Activated CD4-positive, alpha-beta memory T cell treated with anti-CD3 and anti-CD28 coated beads for 36 hours (primary cell): ENCODE results near the gene IMMP2L. TPM values are rescaled to one million over a fixed set of nuclear protein-coding genes. Genes with fewer than 3 reads are reported as not detected.

Experiments used
- CTCF ChIA-PET: fragments of 350-600 bp; sonication (Branson Sonifier 250); formaldehyde crosslinking; loops from one replicate; lab custom pipeline; 2021; ENCODE audit warnings: antibody characterized with exemption, inconsistent platforms; lab: Charles Lee
- POLR2A ChIA-PET: fragments of 350-600 bp; sonication (Branson Sonifier 250); formaldehyde crosslinking; loops from one replicate; lab custom pipeline; 2021; ENCODE audit warnings: antibody characterized with exemption; lab: Charles Lee
- DNase-seq: peaks from one replicate; pipeline ENCODE4 v3.0.0-alpha.2; 2020
- H3K27ac Mint-ChIP-seq: one replicate; pipeline ENCODE4 v1.8.0; 2021; ENCODE audit warnings: mixed read lengths
- H3K27me3 Mint-ChIP-seq: one replicate; pipeline ENCODE4 v1.8.0; 2021; ENCODE audit warnings: mixed read lengths
- H3K36me3 Mint-ChIP-seq: one replicate; pipeline ENCODE4 v1.8.0; 2021; ENCODE audit warnings: mixed read lengths
- H3K4me1 Mint-ChIP-seq: one replicate; pipeline ENCODE4 v1.8.0; 2021; ENCODE audit warnings: low read depth, mixed read lengths
- H3K4me3 Mint-ChIP-seq: one replicate; pipeline ENCODE4 v1.8.0; 2021; ENCODE audit warnings: mild to moderate bottlenecking, mixed read lengths
- H3K9me3 Mint-ChIP-seq: one replicate; pipeline ENCODE4 v1.8.0; 2021; ENCODE audit warnings: mixed read lengths
- intact Hi-C: fragments of 100-400 bp; cut with micrococcal nuclease; formaldehyde crosslinking; loops from one replicate; pipeline ENCODE4 v1.15.1; 2023
- total RNA-seq, 2 experiments: library from RNA; stranded (reverse); gene quantifications; one replicate each; pipeline ENCODE4 v1.2.3, GENCODE V29; 2021

The IMMP2L gene
- total RNA-seq, 2 experiments from 2014 or later = 14.4 to 20.5 TPM

- intact Hi-C loops = no loop called here
- Mint-ChIP-seq H3K4me1 (peaks cover 2% of the 10 kb centered on the region), H3K27ac (no peak overlapping the region), H3K27me3 (no peaks in the 10 kb centered on the region), H3K4me3 (no peak overlapping the region), H3K9me3 (no peaks in the 10 kb centered on the region), H3K36me3 (peaks cover 12% of the 10 kb centered on the region)
- no peak for DNase-seq
- CTCF ChIA-PET = no interaction called here
- POLR2A ChIA-PET = no interaction called here
Observed at GRCh38 chr7:111541067-111541466, 21.2 kb downstream of the IMMP2L start.

- no peaks in the 10 kb centered on the region for H3K9me3 Mint-ChIP-seq
- H3K27ac Mint-ChIP-seq = no peak overlapping the region
- peaks cover 12% of the 10 kb centered on the region for H3K36me3 Mint-ChIP-seq
- intact Hi-C loops = no loop called here
- H3K4me3 Mint-ChIP-seq = no peak overlapping the region
- ChIA-PET POLR2A (no interaction called here), CTCF (no interaction called here)
- H3K27me3 Mint-ChIP-seq = no peaks in the 10 kb centered on the region
- H3K4me1 Mint-ChIP-seq = peaks cover 2% of the 10 kb centered on the region
- DNase-seq = no peak
Observed at GRCh38 chr7:111540199-111540815, 22.0 kb downstream of the IMMP2L start.

GRCh38 chr7:111537134-111537533 lies 25.2 kb downstream of the IMMP2L start:
- no peaks in the 10 kb centered on the region for H3K9me3 Mint-ChIP-seq
- peaks cover 2% of the 10 kb centered on the region for H3K4me1 Mint-ChIP-seq
- CTCF ChIA-PET = no interaction called here
- no peak overlapping the region for H3K27ac Mint-ChIP-seq
- no peak overlapping the region for H3K4me3 Mint-ChIP-seq
- H3K27me3 Mint-ChIP-seq = no peaks in the 10 kb centered on the region
- DNase-seq = no peak
- POLR2A ChIA-PET = no interaction called here
- H3K36me3 Mint-ChIP-seq = peaks cover 10% of the 10 kb centered on the region
- intact Hi-C loops = no loop called here

GRCh38 chr7:111535142-111535870 lies 27.0 kb downstream of the IMMP2L start:
- H3K27me3 Mint-ChIP-seq = no peaks in the 10 kb centered on the region
- DNase-seq = no peak
- CTCF ChIA-PET = no interaction called here
- peaks cover 6% of the 10 kb centered on the region for H3K36me3 Mint-ChIP-seq
- no peak overlapping the region for H3K4me3 Mint-ChIP-seq
- intact Hi-C loops = no loop called here
- POLR2A ChIA-PET = no interaction called here
- peaks cover 2% of the 10 kb centered on the region for H3K4me1 Mint-ChIP-seq
- H3K9me3 Mint-ChIP-seq = no peaks in the 10 kb centered on the region
- H3K27ac Mint-ChIP-seq = no peak overlapping the region

- POLR2A ChIA-PET = no interaction called here
- DNase-seq = no peak
- CTCF ChIA-PET = no interaction called here
- Mint-ChIP-seq H3K36me3 (peaks cover 2% of the 10 kb centered on the region), H3K9me3 (no peaks in the 10 kb centered on the region), H3K4me3 (no peak overlapping the region), H3K4me1 (peaks cover 11% of the 10 kb centered on the region), H3K27ac (no peak overlapping the region), H3K27me3 (no peaks in the 10 kb centered on the region)
- intact Hi-C loops = no loop called here
Observed at GRCh38 chr7:111532625-111533024, 29.7 kb downstream of the IMMP2L start.

GRCh38 chr7:111531993-111532392 lies 30.3 kb downstream of the IMMP2L start:
- no peak for DNase-seq
- H3K27me3 Mint-ChIP-seq = no peaks in the 10 kb centered on the region
- peaks cover 1% of the 10 kb centered on the region for H3K36me3 Mint-ChIP-seq
- H3K27ac Mint-ChIP-seq = no peak overlapping the region
- H3K4me3 Mint-ChIP-seq = no peak overlapping the region
- intact Hi-C loops = no loop called here
- ChIA-PET POLR2A (no interaction called here), CTCF (no interaction called here)
- H3K4me1 Mint-ChIP-seq = peaks cover 11% of the 10 kb centered on the region
- no peaks in the 10 kb centered on the region for H3K9me3 Mint-ChIP-seq

GRCh38 chr7:111530356-111530668 lies 32.0 kb downstream of the IMMP2L start:
- peaks cover 11% of the 10 kb centered on the region for H3K4me1 Mint-ChIP-seq
- ChIA-PET POLR2A (no interaction called here), CTCF (no interaction called here)
- H3K9me3 Mint-ChIP-seq = no peaks in the 10 kb centered on the region
- intact Hi-C loops = no loop called here
- H3K36me3 Mint-ChIP-seq = peaks cover 1% of the 10 kb centered on the region
- no peaks in the 10 kb centered on the region for H3K27me3 Mint-ChIP-seq
- DNase-seq = no peak
- H3K27ac Mint-ChIP-seq = no peak overlapping the region
- H3K4me3 Mint-ChIP-seq = no peak overlapping the region

- no peaks in the 10 kb centered on the region for H3K9me3 Mint-ChIP-seq
- intact Hi-C loops = no loop called here
- no peak for DNase-seq
- H3K27me3 Mint-ChIP-seq = no peaks in the 10 kb centered on the region
- ChIA-PET CTCF (no interaction called here), POLR2A (no interaction called here)
- no peak overlapping the region for H3K4me3 Mint-ChIP-seq
- H3K4me1 Mint-ChIP-seq = peaks cover 11% of the 10 kb centered on the region
- no peak overlapping the region for H3K27ac Mint-ChIP-seq
- peaks cover 4% of the 10 kb centered on the region for H3K36me3 Mint-ChIP-seq
Observed at GRCh38 chr7:111529507-111530355, 32.6 kb downstream of the IMMP2L start.

- CTCF ChIA-PET = no interaction called here
- intact Hi-C loops = no loop called here
- Mint-ChIP-seq H3K9me3 (no peaks in the 10 kb centered on the region), H3K27ac (no peak overlapping the region), H3K27me3 (no peaks in the 10 kb centered on the region), H3K4me3 (no peak overlapping the region), H3K4me1 (peaks cover 11% of the 10 kb centered on the region), H3K36me3 (peaks cover 9% of the 10 kb centered on the region)
- no peak for DNase-seq
- POLR2A ChIA-PET = no interaction called here
Observed at GRCh38 chr7:111528331-111528730, 34.0 kb downstream of the IMMP2L start.

- Mint-ChIP-seq H3K27me3 (no peaks in the 10 kb centered on the region), H3K9me3 (no peaks in the 10 kb centered on the region), H3K27ac (no peak overlapping the region), H3K4me1 (peaks cover 11% of the 10 kb centered on the region), H3K4me3 (no peak overlapping the region), H3K36me3 (peaks cover 10% of the 10 kb centered on the region)
- intact Hi-C loops = no loop called here
- POLR2A ChIA-PET = no interaction called here
- CTCF ChIA-PET = no interaction called here
- DNase-seq = no peak
Observed at GRCh38 chr7:111527545-111527944, 34.7 kb downstream of the IMMP2L start.

- CTCF ChIA-PET = no interaction called here
- H3K36me3 Mint-ChIP-seq = peaks cover 29% of the 10 kb centered on the region
- DNase-seq = no peak
- no peak overlapping the region for H3K27ac Mint-ChIP-seq
- POLR2A ChIA-PET = no interaction called here
- H3K4me1 Mint-ChIP-seq = peaks cover 11% of the 10 kb centered on the region
- intact Hi-C loops = no loop called here
- H3K4me3 Mint-ChIP-seq = no peak overlapping the region
- H3K9me3 Mint-ChIP-seq = peaks cover 9% of the 10 kb centered on the region
- H3K27me3 Mint-ChIP-seq = no peaks in the 10 kb centered on the region
Observed at GRCh38 chr7:111525100-111525499, 37.2 kb downstream of the IMMP2L start.

- Mint-ChIP-seq H3K9me3 (peaks cover 9% of the 10 kb centered on the region), H3K27me3 (no peaks in the 10 kb centered on the region), H3K4me3 (no peak overlapping the region), H3K4me1 (no peaks in the 10 kb centered on the region), H3K36me3 (peaks cover 49% of the 10 kb centered on the region), H3K27ac (no peak overlapping the region)
- POLR2A ChIA-PET = no interaction called here
- intact Hi-C loops = no loop called here
- no peak for DNase-seq
- CTCF ChIA-PET = no interaction called here
Observed at GRCh38 chr7:111521660-111522059, 40.6 kb downstream of the IMMP2L start.
